Measurements from ENCODE around the gene ACADVL. TPM values are rescaled to one million over a fixed set of nuclear protein-coding genes. Genes with fewer than 3 reads are reported as not detected.

ACADVL gene
- total RNA-seq, 6 donors from 2014 or later, result 377 to 1,449 (median 553) TPM

DNA sequence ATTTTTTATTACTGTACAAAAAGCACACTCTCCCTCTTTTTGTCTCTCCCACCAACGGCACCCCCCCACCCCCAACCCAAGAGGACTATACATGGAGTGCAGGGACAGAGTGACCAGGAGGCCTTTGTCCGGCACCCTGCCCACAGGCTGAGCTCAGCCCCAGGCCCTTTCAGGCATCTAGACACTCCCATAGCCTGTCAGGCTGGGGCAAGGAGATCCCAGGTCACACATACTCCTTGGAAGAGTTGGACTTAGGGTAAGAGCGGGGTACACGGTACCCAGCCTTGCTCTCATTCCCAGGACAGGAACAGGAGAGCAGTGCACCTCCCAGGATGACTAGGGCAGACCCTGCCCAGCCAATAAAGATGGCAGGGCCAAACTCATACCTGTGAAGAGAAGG lies 40.4 kb downstream of the ACADVL start:
- ATAC-seq (ENCODE audit: low FRiP score in 2 of 2), result no peak
- H3K27me3 ChIP-seq, result peaks cover 0 to 19% (median 6%) of the 10 kb centered on the region in 4 donors
- no peak for DNase-seq
- no peaks in the 10 kb centered on the region for H3K9me3 ChIP-seq
- peaks cover 6 to 47% (median 31%) of the 10 kb centered on the region in 4 donors for H3K36me3 ChIP-seq
- whole genome bisulfite sequencing, 2 donors, result 80 to 81% methylated on average over 4 of the region's 4 CpGs
- H3K4me1 ChIP-seq, result peaks cover 24 to 62% (median 40%) of the 10 kb centered on the region in 4 donors
- peak overlapping the region; percentile 82 to 89 (median 86) for H3K27ac ChIP-seq
- TF ChIP-seq POLR2AphosphoS5 (IDR thresholded peaks at IDR 0.05) (no peak), EP300 (IDR thresholded peaks at IDR 0.05) (no peak), POLR2A (IDR thresholded peaks at IDR 0.05) (no peak)
- TF ChIP-seq, protein P1, sequence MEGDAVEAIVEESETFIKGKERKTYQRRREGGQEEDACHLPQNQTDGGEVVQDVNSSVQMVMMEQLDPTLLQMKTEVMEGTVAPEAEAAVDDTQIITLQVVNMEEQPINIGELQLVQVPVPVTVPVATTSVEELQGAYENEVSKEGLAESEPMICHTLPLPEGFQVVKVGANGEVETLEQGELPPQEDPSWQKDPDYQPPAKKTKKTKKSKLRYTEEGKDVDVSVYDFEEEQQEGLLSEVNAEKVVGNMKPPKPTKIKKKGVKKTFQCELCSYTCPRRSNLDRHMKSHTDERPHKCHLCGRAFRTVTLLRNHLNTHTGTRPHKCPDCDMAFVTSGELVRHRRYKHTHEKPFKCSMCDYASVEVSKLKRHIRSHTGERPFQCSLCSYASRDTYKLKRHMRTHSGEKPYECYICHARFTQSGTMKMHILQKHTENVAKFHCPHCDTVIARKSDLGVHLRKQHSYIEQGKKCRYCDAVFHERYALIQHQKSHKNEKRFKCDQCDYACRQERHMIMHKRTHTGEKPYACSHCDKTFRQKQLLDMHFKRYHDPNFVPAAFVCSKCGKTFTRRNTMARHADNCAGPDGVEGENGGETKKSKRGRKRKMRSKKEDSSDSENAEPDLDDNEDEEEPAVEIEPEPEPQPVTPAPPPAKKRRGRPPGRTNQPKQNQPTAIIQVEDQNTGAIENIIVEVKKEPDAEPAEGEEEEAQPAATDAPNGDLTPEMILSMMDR (IDR thresholded peaks at IDR 0.05), result no peak
- peak overlapping the region in 3 of 4 donors; percentile 55 to 73 (median 56) for H3K4me3 ChIP-seq

- Histone ChIP-seq H3K4me3 (peak overlapping the region; percentile 16 to 73 (median 56)), H3K27me3 (peaks cover 0 to 19% (median 6%) of the 10 kb centered on the region in 4 donors), H3K9me3 (no peaks in the 10 kb centered on the region), H3K36me3 (peaks cover 6 to 41% (median 26%) of the 10 kb centered on the region in 4 donors), H3K4me1 (peaks cover 24 to 62% (median 40%) of the 10 kb centered on the region in 4 donors), H3K27ac (peak overlapping the region; percentile 82 to 89 (median 86))
- DNase-seq, result peak; percentile 90 to 93
- ATAC-seq (ENCODE audit: low FRiP score in 2 of 2), result peak; percentile 76 to 78
- 13 to 38% methylated on average over 8 to 32 of the region's 54 CpGs for WGBS, 2 donors
- TF ChIP-seq POLR2A (IDR thresholded peaks at IDR 0.05), result peak in 1 of 4 donors; percentile 63
- TF ChIP-seq, protein P1 (IDR thresholded peaks at IDR 0.05), result no peak
- TF ChIP-seq EP300 (IDR thresholded peaks at IDR 0.05), result no peak
- TF ChIP-seq POLR2AphosphoS5 (IDR thresholded peaks at IDR 0.05), result peak; percentile 45 to 57
Observed at GRCh38 chr17:7260651-7261378, 41.1 kb downstream of the ACADVL start.

GRCh38 chr17:7261379-7262191 lies 41.8 kb downstream of the ACADVL start:
- H3K4me1 ChIP-seq, result peaks cover 24 to 62% (median 40%) of the 10 kb centered on the region in 4 donors
- WGBS, 2 donors, result 11 to 16% methylated on average over 17 to 46 of the region's 71 CpGs
- TF ChIP-seq POLR2AphosphoS5 (IDR thresholded peaks at IDR 0.05) (no peak), POLR2A (IDR thresholded peaks at IDR 0.05) (peak in 1 of 4 donors; percentile 56)
- H3K36me3 ChIP-seq, result peaks cover 6 to 33% (median 22%) of the 10 kb centered on the region in 4 donors
- H3K27ac ChIP-seq, result peak overlapping the region; percentile 82 to 89 (median 86)
- H3K27me3 ChIP-seq, result peaks cover 0 to 19% (median 6%) of the 10 kb centered on the region in 4 donors
- ATAC-seq (ENCODE audit: low FRiP score in 2 of 2), result peak in 1 of 2 donors; percentile 32
- peak overlapping the region; percentile 16 to 73 (median 56) for H3K4me3 ChIP-seq
- peak in 1 of 2 donors; percentile 89 for DNase-seq
- no peaks in the 10 kb centered on the region for H3K9me3 ChIP-seq

DNA sequence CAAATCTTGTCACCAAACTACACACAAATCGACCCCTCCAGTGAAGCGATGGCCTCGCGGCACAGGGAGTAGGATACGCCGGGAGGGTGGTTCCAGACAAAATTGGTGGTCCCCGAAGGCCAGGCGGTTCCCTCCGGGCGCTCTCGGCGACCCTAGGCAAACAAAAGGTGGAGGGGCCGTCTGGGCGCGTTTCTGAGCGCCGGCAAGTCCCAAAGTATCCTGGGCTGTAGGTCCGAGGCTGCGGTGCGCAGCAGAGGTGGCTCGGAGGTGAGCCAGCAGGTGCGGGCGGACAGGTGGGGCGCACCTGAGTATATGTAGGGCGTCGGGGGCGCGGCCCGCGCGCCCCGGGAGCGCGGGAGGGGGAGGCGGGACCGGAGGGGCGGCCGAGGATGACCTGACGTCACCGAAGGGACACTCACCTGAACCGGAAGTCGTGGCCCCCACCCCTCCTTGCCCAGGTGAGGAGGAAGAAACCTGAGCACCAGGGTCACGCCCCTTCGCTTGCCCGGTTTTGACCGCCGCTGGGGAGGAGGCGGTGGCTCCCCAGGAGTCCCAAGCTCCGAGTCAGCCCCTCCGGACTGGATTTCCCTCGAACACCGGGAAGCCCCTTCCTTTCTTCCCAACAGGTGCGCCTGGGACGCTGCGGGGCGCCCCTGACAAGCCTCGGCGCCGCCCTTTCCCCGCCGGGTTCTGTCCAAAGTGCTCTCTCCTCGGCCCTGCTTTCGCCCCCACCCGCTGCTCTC lies 42.6 kb downstream of the ACADVL start, which contains the start of gene CLDN7:
Gene CLDN7, minus strand, starts transcription at position 287 of the 743 bp plus-strand sequence. CDS start 435 bp downstream, outside the sequence.
- peak; percentile 53 to 87 for ATAC-seq (ENCODE audit: low FRiP score in 2 of 2)

More for the DNA sequence above, 42.6 kb downstream of the ACADVL start, which contains the start of gene CLDN7:
- TF ChIP-seq POLR2A (IDR thresholded peaks at IDR 0.05), result peak in 3 of 4 donors; percentile 66 to 96 (median 84)
- TF ChIP-seq, protein P1 (IDR thresholded peaks at IDR 0.05), result peak in 2 of 6 experiments; percentile 14 to 16
- TF ChIP-seq POLR2AphosphoS5 (IDR thresholded peaks at IDR 0.05), result peak; percentile 73 to 92
- TF ChIP-seq EP300 (IDR thresholded peaks at IDR 0.05), result peak in 1 of 4 donors; percentile 3
- H3K4me3 ChIP-seq, result peak within 1 kb of the TSS; percentile 35 to 73 (median 56)
- 12 to 16% methylated on average over 21 to 44 of the region's 64 CpGs for WGBS, 2 donors
- H3K27me3 ChIP-seq, result peaks cover 0 to 19% (median 6%) of the 10 kb centered on the region in 4 donors
- peak; percentile 93 to 94 for DNase-seq
- H3K4me1 ChIP-seq, result peaks cover 24 to 62% (median 40%) of the 10 kb centered on the region in 4 donors
- H3K36me3 ChIP-seq, result peaks cover 1 to 25% (median 16%) of the 10 kb centered on the region in 4 donors
- H3K9me3 ChIP-seq, result no peaks in the 10 kb centered on the region
- peak within 1 kb of the TSS; percentile 82 to 89 (median 86) for H3K27ac ChIP-seq

Measured in upper lobe of left lung (tissue), 6 donors.